ENCODE measurements around the gene PNPLA2.

DNA sequence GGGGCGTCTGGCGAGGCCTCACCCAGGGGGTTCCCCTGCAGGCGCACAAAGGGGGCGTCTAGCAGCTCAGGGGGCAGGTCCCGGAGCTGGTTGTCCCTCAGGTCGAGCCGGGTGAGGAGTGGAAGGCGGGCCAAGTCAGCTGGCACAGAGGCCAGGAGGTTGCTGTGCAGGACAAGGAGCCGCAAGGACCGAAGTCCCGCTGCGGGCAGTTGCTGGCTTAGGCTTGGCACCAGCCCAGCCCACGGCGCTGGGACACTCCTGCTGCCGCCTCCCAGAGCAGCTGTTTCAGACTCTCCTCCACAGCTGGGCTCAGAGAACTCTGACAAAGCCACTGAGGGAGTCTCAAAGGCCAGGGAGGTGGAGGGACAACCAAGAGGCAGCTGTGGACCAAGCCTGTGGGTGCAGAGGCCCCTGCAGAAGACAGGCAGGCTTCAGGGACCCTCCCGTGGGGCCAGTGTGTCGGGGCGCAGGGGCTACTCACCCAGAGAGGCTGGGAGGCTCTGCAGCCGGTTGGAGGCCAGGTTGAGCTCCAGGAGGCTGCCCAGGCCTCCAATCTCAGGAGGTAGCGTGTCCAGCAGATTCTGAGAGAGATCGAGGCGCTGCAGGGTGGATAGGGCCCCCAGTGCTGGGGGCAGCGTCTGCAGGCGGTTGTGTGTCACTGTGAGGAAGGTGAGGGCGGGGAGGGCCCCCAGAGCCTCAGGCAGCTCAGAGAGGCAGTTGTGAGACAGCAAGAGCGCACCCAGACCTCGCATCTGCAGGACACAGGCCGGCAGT lies 15.8 kb upstream of the PNPLA2 start:
- TF ChIP-seq POLR2A (IDR thresholded peaks at IDR 0.05; ENCODE audit: low read length): no peak
- TF ChIP-seq GATA1 (IDR thresholded peaks at IDR 0.05; ENCODE audit: low read depth, low read length): no peak
